Lower lobe of right lung (tissue), 2 donors: ENCODE results near the gene EFCAB11. TPM values are rescaled to one million over a fixed set of nuclear protein-coding genes. Genes with fewer than 3 reads are reported as not detected.

Experiments used
- ATAC-seq, 2 donors: fragments of 200-7000 bp; cut with Tn5 transposase; one replicate each; pipeline ENCODE4 v1.9.1; 2020 to 2022; ENCODE audit warnings: mild to moderate bottlenecking in 2 of 2, moderate library complexity in 2 of 2
- DNase-seq: peaks from one replicate; pipeline ENCODE4 v3.0.0-alpha.2; 2020
- H3K27ac ChIP-seq: fragments of 200-600 bp; one replicate; pipeline ENCODE4 v1.8.0; 2022
- H3K27me3 ChIP-seq: fragments of 200-600 bp; one replicate; pipeline ENCODE4 v1.8.0; 2022; ENCODE audit warnings: low read depth
- H3K36me3 ChIP-seq: fragments of 200-600 bp; one replicate; pipeline ENCODE4 v1.8.0; 2022; ENCODE audit warnings: mild to moderate bottlenecking
- H3K4me1 ChIP-seq: fragments of 200-600 bp; one replicate; pipeline ENCODE4 v1.8.0; 2022
- H3K4me3 ChIP-seq: fragments of 200-600 bp; one replicate; pipeline ENCODE4 v1.8.0; 2022; ENCODE audit warnings: mild to moderate bottlenecking
- H3K9me3 ChIP-seq: fragments of 200-600 bp; one replicate; pipeline ENCODE4 v1.8.0; 2022
- intact Hi-C: fragments of 100-400 bp; cut with DNase I; formaldehyde crosslinking; loops from one replicate; pipeline ENCODE4 v1.11.0; 2022
- total RNA-seq: library from RNA; stranded (reverse); fragmentation: NEBNext Ultra II Directional; extraction: Animal tissue kit (Norgen Biotek cat#: 25700); gene quantifications from one replicate; pipeline ENCODE4 v1.2.1, GENCODE V29; 2021
- TF ChIP-seq, protein P1 (sequence below): fragments of 200-600 bp; IDR thresholded peaks from one replicate; pipeline ENCODE4 v1.8.0; 2022; ENCODE audit warnings: antibody characterized with exemption, mild to moderate bottlenecking
- donor health status: DM: no; HTN: yes; CAD: no; lungs with severe emphysema.

The EFCAB11 gene
- total RNA-seq, 1 donor from 2014 or later, result 5.8 TPM

DNA sequence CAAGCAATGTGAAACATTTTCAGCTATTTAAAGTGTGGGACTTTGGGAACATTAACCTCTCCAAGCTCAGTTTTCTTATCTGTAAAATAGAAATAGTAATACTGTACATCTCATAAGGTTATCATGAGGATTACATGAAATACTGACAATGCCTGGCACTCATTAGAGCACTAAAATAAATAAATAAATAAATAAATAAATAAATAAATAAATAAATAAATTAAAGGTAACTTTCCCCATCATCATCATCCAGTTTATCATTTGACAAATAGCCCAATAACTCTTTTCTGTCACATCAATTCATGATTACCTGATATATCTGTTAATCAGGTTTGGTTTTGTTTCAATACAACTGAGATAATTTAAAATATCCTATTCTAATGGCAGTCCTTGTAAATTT lies 48.5 kb downstream of the EFCAB11 start:
- DNase-seq (no peak), ATAC-seq (no peak)
- Histone ChIP-seq H3K27ac (no peak overlapping the region), H3K4me1 (peaks cover under 1% of the 10 kb centered on the region), H3K4me3 (no peak overlapping the region), H3K9me3 (no peaks in the 10 kb centered on the region), H3K27me3 (no peaks in the 10 kb centered on the region), H3K36me3 (no peaks in the 10 kb centered on the region)
- intact Hi-C loops, result no loop called here
- TF ChIP-seq, protein P1, sequence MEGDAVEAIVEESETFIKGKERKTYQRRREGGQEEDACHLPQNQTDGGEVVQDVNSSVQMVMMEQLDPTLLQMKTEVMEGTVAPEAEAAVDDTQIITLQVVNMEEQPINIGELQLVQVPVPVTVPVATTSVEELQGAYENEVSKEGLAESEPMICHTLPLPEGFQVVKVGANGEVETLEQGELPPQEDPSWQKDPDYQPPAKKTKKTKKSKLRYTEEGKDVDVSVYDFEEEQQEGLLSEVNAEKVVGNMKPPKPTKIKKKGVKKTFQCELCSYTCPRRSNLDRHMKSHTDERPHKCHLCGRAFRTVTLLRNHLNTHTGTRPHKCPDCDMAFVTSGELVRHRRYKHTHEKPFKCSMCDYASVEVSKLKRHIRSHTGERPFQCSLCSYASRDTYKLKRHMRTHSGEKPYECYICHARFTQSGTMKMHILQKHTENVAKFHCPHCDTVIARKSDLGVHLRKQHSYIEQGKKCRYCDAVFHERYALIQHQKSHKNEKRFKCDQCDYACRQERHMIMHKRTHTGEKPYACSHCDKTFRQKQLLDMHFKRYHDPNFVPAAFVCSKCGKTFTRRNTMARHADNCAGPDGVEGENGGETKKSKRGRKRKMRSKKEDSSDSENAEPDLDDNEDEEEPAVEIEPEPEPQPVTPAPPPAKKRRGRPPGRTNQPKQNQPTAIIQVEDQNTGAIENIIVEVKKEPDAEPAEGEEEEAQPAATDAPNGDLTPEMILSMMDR, result no peak

DNA sequence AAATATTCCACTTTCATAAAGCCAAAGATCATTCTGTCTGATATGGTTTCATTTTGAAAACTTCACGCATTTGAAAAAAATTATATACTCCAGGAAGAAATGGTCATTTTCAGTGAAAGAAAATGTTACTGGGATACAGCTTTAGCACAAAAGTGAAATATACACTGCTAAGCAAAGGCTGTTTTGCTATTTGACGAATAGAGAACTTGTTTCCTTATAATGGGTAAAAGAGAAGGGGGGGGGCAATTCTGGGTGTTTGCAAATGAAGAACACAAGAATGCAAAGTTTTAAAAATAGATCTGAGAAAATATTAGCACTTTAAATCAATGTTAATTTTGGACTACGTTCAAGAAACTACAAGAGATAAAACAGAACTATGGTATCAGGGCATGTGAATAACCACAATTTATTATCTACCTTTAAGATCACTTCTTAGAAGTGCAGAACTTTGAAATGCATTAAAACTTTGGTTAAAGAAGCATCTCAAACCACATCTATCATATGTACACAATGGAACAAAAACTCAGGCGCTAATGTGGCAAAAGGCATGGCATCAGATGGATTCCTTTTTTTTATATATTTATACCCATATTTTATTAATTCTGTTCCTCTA lies 51.1 kb downstream of the EFCAB11 start:
- TF ChIP-seq, protein P1, result no peak
- Histone ChIP-seq H3K27ac (no peak overlapping the region), H3K4me3 (no peak overlapping the region), H3K27me3 (no peaks in the 10 kb centered on the region), H3K9me3 (no peaks in the 10 kb centered on the region), H3K36me3 (no peaks in the 10 kb centered on the region), H3K4me1 (no peaks in the 10 kb centered on the region)
- intact Hi-C loops, result no loop called here
- ATAC-seq, result no peak
- no peak for DNase-seq

DNA sequence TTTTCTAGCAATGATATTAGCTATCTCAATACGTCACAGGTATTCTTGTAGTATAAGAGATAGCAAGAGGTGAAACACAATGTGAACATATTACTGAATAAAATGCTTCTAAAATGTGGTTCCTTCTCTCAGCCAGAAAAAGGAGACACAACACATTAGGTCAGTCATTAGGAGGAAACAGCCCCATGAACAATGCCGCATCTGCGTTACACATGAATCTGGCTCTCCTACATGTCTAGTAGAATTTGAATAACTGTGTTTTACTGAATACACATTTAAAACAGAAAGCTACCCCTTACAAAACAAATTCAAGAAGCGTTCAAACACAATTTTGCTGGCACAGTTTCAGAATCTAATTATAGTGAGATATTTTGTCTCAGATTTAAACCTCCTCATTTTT lies 51.6 kb downstream of the EFCAB11 start:
- ATAC-seq, result no peak
- TF ChIP-seq, protein P1, result no peak
- no peaks in the 10 kb centered on the region for H3K4me1 ChIP-seq
- H3K27ac ChIP-seq, result no peak overlapping the region
- H3K27me3 ChIP-seq, result no peaks in the 10 kb centered on the region
- no peak for DNase-seq
- intact Hi-C loops, result no loop called here
- H3K36me3 ChIP-seq, result no peaks in the 10 kb centered on the region
- H3K9me3 ChIP-seq, result no peaks in the 10 kb centered on the region
- H3K4me3 ChIP-seq, result no peak overlapping the region

DNA sequence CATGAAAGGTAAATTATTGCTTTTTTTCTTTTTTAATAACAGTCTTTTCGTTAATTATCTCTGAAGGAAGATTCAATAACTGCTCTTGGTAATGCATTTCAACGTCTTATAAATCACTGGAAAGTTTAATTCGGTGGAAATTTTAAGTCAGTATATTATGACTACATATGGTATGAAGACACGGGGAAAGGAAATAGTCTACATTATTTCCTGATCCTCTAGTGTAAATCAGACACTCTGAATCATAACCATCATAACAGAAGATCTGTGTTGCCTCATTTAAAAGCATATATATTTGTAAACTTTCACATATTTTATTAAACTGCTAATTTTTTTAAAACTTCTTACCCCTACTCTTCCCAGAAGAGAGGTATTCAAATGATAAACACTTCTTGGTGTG lies 53.7 kb downstream of the EFCAB11 start:
- TF ChIP-seq, protein P1, result no peak
- no peaks in the 10 kb centered on the region for H3K36me3 ChIP-seq
- ATAC-seq, result no peak
- no peak overlapping the region for H3K4me3 ChIP-seq
- no peak for DNase-seq
- no peaks in the 10 kb centered on the region for H3K4me1 ChIP-seq
- intact Hi-C loops, result no loop called here
- H3K9me3 ChIP-seq, result no peaks in the 10 kb centered on the region
- no peaks in the 10 kb centered on the region for H3K27me3 ChIP-seq
- H3K27ac ChIP-seq, result no peak overlapping the region

DNA sequence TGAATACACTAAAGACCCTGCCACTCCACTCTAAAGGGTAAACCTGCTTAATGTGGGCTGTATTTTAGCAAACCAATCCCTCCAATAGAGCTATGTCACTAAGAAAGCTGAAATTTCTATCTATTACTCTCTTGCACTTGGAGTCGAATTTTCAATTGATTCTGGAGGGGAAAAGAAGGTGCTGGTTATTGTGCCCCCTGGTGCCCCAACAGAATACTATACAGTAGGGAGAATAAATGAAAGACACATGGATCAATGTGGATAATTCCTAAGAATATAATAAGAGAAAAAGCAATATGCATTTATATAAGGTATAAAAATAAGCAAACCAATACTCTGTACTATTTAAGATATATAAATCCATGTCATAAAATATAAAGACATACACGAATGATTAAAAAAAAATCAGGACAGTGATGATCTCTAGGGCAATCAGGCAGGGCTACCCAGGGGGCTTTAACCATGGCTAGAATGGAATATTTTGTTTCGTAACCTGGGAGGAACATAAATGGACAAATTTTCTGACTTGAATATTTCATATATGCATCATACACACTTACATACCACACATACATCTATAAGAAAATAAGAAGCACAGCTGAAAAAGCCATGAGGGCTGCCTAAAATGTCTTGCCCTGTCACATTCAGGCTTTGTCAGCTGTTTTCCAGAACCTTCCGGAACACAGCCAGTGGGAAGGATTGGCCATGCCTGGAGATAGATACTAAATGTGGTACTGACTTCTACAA lies 54.4 kb downstream of the EFCAB11 start:
- no peaks in the 10 kb centered on the region for H3K4me1 ChIP-seq
- H3K4me3 ChIP-seq, result no peak overlapping the region
- H3K36me3 ChIP-seq, result no peaks in the 10 kb centered on the region
- no peaks in the 10 kb centered on the region for H3K9me3 ChIP-seq
- intact Hi-C loops, result no loop called here
- no peaks in the 10 kb centered on the region for H3K27me3 ChIP-seq
- no peak overlapping the region for H3K27ac ChIP-seq
- TF ChIP-seq, protein P1, result peak; percentile 50
- ATAC-seq (no peak), DNase-seq (no peak)
